CD14-positive monocyte (primary cell): Measurements from ENCODE around the gene PHOX2B. TPM values are rescaled to one million over a fixed set of nuclear protein-coding genes. Genes with fewer than 3 reads are reported as not detected.

Experiments used
- DNase-seq, 3 donors: peaks; one replicate each; pipeline ENCODE4 v3.0.0-alpha.2; 2011 to 2022
- H2AFZ ChIP-seq: 2 replicates; pipeline ENCODE4 v1.6.0; 2012; ENCODE audit warnings: mild to moderate bottlenecking, low read depth, low read length, inconsistent platforms; ENCODE audit not compliant: insufficient read depth, poor library complexity, severe bottlenecking
- H3K27ac ChIP-seq, 2 donors: 1 replicate in 1 of 2; 2 replicates in 1 of 2; pipeline ENCODE4 v1.5.1; 2012 to 2013; ENCODE audit warnings: low read length in 2 of 2, control low read depth in 1 of 2, inconsistent platforms in 1 of 2, low read depth in 1 of 2, mild to moderate bottlenecking in 1 of 2
- H3K27me3 ChIP-seq, 2 donors: one replicate each; pipeline versions ENCODE4 v1.6.0 to v1.6.1; 2011 to 2013; ENCODE audit warnings: low read length in 2 of 2; ENCODE audit not compliant: control insufficient read depth in 2 of 2, insufficient read depth in 2 of 2
- H3K36me3 ChIP-seq, 2 donors: replicated peaks in 1 of 2; 1 replicate in 1 of 2; 2 replicates in 1 of 2; pipeline versions ENCODE4 v1.5.1 to v1.6.1; 2012 to 2013; ENCODE audit warnings: low read length in 2 of 2, control low read depth in 1 of 2, inconsistent platforms in 1 of 2, mild to moderate bottlenecking in 1 of 2; ENCODE audit not compliant: insufficient read depth in 2 of 2, control insufficient read depth in 1 of 2
- H3K4me1 ChIP-seq, 2 donors: 1 replicate in 1 of 2; 2 replicates in 1 of 2; pipeline versions ENCODE4 v1.5.1 to v1.6.1; 2012 to 2013; ENCODE audit warnings: low read length in 2 of 2, control low read depth in 1 of 2, inconsistent platforms in 1 of 2, mild to moderate bottlenecking in 1 of 2, moderate library complexity in 1 of 2; ENCODE audit not compliant: insufficient read depth in 2 of 2, control insufficient read depth in 1 of 2
- H3K4me2 ChIP-seq: replicated peaks from 2 replicates; pipeline ENCODE3; 2012; ENCODE audit warnings: low read length, moderate library complexity, mild to moderate bottlenecking; ENCODE audit not compliant: poor library complexity, severe bottlenecking; ENCODE audit errors: extremely low read depth
- H3K4me3 ChIP-seq, 3 experiments: fragments of 200-600 bp in 1 of 3; sonication (generic) in 1 of 3; replicated peaks in 1 of 3; 1 replicate in 2 of 3; 2 replicates in 1 of 3; pipeline ENCODE4 v1.5.1; 2011 to 2013; ENCODE audit warnings: low read length in 3 of 3, mild to moderate bottlenecking in 3 of 3, control low read depth in 2 of 3, low read depth in 2 of 3, inconsistent platforms in 1 of 3, moderate library complexity in 1 of 3
- H3K79me2 ChIP-seq: 2 replicates; pipeline ENCODE4 v1.6.0; 2012; ENCODE audit warnings: mild to moderate bottlenecking, control low read depth, inconsistent platforms, low read length, moderate library complexity; ENCODE audit not compliant: insufficient read depth
- H3K9ac ChIP-seq: 2 replicates; pipeline ENCODE4 v1.6.0; 2017; ENCODE audit warnings: low read length, mild to moderate bottlenecking; ENCODE audit not compliant: insufficient read depth, poor library complexity, severe bottlenecking
- H3K9me3 ChIP-seq, 2 donors: replicated peaks in 1 of 2; 1 replicate in 1 of 2; 2 replicates in 1 of 2; pipeline versions ENCODE4 v1.5.1 to v1.6.1; 2012 to 2013; ENCODE audit warnings: low read length in 2 of 2, control low read depth in 1 of 2; ENCODE audit not compliant: control insufficient read depth in 1 of 2, insufficient read depth in 1 of 2
- H4K20me1 ChIP-seq: 2 replicates; pipeline ENCODE4 v1.6.0; 2012; ENCODE audit warnings: mild to moderate bottlenecking, low read length, control low read depth, moderate library complexity; ENCODE audit not compliant: insufficient read depth
- H3K27ac Mint-ChIP-seq, 7 donors: one replicate each; pipeline ENCODE4 v1.8.0; 2020; ENCODE audit warnings: mild to moderate bottlenecking in 7 of 7, mixed read lengths in 7 of 7, moderate library complexity in 6 of 7, inconsistent platforms in 2 of 7
- H3K27me3 Mint-ChIP-seq, 3 donors: one replicate each; pipeline ENCODE4 v1.8.0; 2021 to 2022; ENCODE audit warnings: low read depth in 3 of 3, mild to moderate bottlenecking in 3 of 3, mixed read lengths in 3 of 3, moderate library complexity in 3 of 3, inconsistent platforms in 1 of 3
- H3K36me3 Mint-ChIP-seq, 2 donors: one replicate each; pipeline ENCODE4 v1.8.0; 2020; ENCODE audit warnings: mixed read lengths in 2 of 2, inconsistent platforms in 1 of 2, mild to moderate bottlenecking in 1 of 2
- H3K4me1 Mint-ChIP-seq: one replicate; pipeline ENCODE4 v1.8.0; 2020; ENCODE audit warnings: mild to moderate bottlenecking, mixed read lengths
- H3K4me3 Mint-ChIP-seq, 2 donors: one replicate each; pipeline ENCODE4 v1.8.0; 2020; ENCODE audit warnings: mild to moderate bottlenecking in 2 of 2, mixed read lengths in 2 of 2, moderate library complexity in 1 of 2
- H3K9me3 Mint-ChIP-seq, 7 donors: one replicate each; pipeline ENCODE4 v1.8.0; 2020 to 2022; ENCODE audit warnings: mixed read lengths in 7 of 7, mild to moderate bottlenecking in 6 of 7, moderate library complexity in 6 of 7, inconsistent platforms in 2 of 7
- CTCF ChIP-seq: fragments of 200-600 bp; IDR thresholded peaks from one replicate; pipeline ENCODE4 v1.8.0; 2022; ENCODE audit warnings: antibody characterized with exemption, mild to moderate bottlenecking
- whole genome bisulfite sequencing: methylation state at CpG from one replicate; pipeline ENCODE4 v1.1.5; 2013; ENCODE audit warnings: missing lambda C conversion rate; ENCODE audit not compliant: insufficient coverage; 5-methylcytosine and 5-hydroxymethylcytosine counted together
- intact Hi-C, 2 donors: fragments of 100-400 bp; cut with micrococcal nuclease; formaldehyde crosslinking; loops; one replicate each; pipeline versions ENCODE4 v1.15.0 to v1.15.1; 2023
- polyA plus RNA-seq, 3 donors: library from polyadenylated mRNA; depleted of rRNA in 1 of 3; unstranded in 2 of 3; stranded (reverse) in 1 of 3; fragments of 300-500 nt in 2 of 3; fragments of >200 nt in 1 of 3; fragmentation: Illumina TruSeq in 2 of 3; gene quantifications; 1 replicate in 2 of 3; 2 replicates in 1 of 3; pipeline ENCODE4 v1.2.3, GENCODE V29; 2012 to 2021

The PHOX2B gene
- polyA plus RNA-seq, 3 donors = not detected

- H3K9me3 ChIP-seq = no peaks in the 10 kb centered on the region
- WGBS = 91% methylated on average over 4 of the region's 9 CpGs
- Mint-ChIP-seq H3K4me3 (no peak overlapping the region), H3K27ac (peak overlapping the region in 1 of 7 donors; percentile 43), H3K27me3 (peaks cover 4 to 18% (median 5%) of the 10 kb centered on the region in 3 donors), H3K36me3 (no peaks in the 10 kb centered on the region), H3K4me1 (no peaks in the 10 kb centered on the region), H3K9me3 (peaks cover 0 to 1% (median 0%) of the 10 kb centered on the region in 7 donors)
- no peaks in the 10 kb centered on the region for H3K27me3 ChIP-seq
- no peak overlapping the region for H3K27ac ChIP-seq
- no peak overlapping the region for H3K4me3 ChIP-seq
- no peak for TF ChIP-seq CTCF
- H3K4me2 ChIP-seq = no peak overlapping the region
- no peak overlapping the region for H2AFZ ChIP-seq
- no peaks in the 10 kb centered on the region for H3K36me3 ChIP-seq
- intact Hi-C loops = no loop called here
- no peak overlapping the region for H3K9ac ChIP-seq
- no peaks in the 10 kb centered on the region for H3K79me2 ChIP-seq
- H3K4me1 ChIP-seq = no peaks in the 10 kb centered on the region
- no peak for DNase-seq
- H4K20me1 ChIP-seq = no peaks in the 10 kb centered on the region
These were observed 35.9 kb upstream of the PHOX2B start for GRCh38 chr4:41784191-41784979.

GRCh38 chr4:41776466-41776865 lies 27.9 kb upstream of the PHOX2B start:
- Histone ChIP-seq H2AFZ (no peak overlapping the region), H4K20me1 (no peaks in the 10 kb centered on the region), H3K4me3 (no peak overlapping the region), H3K79me2 (no peaks in the 10 kb centered on the region), H3K9me3 (no peaks in the 10 kb centered on the region), H3K27me3 (peaks cover 0 to 2% of the 10 kb centered on the region in 2 donors), H3K9ac (no peak overlapping the region), H3K27ac (no peak overlapping the region), H3K4me1 (no peaks in the 10 kb centered on the region), H3K4me2 (no peak overlapping the region), H3K36me3 (no peaks in the 10 kb centered on the region)
- H3K27ac Mint-ChIP-seq = no peak overlapping the region
- H3K4me3 Mint-ChIP-seq = no peak overlapping the region
- H3K4me1 Mint-ChIP-seq = no peaks in the 10 kb centered on the region
- H3K9me3 Mint-ChIP-seq = no peaks in the 10 kb centered on the region
- WGBS = no CpG with 5 or more reads among the region's 3 CpGs
- no peaks in the 10 kb centered on the region for H3K36me3 Mint-ChIP-seq
- no peak for DNase-seq
- H3K27me3 Mint-ChIP-seq = peaks cover 0 to 22% (median 5%) of the 10 kb centered on the region in 3 donors
- intact Hi-C loops = no loop called here
- no peak for TF ChIP-seq CTCF
